HepG2 (cell line): ENCODE results near the gene C21orf58. TPM values are rescaled to one million over a fixed set of nuclear protein-coding genes. Genes with fewer than 3 reads are reported as not detected.
A peak's percentile ranks its signal among the peaks of the same experiment; 100 is the strongest.

ENCODE experiments used
- FOXO4 ChIP-seq: sonication (generic); formaldehyde crosslinking; conservative IDR thresholded peaks from 2 replicates; pipeline ENCODE4 v1.8.1; 2023; ENCODE audit warnings: missing genetic modification reagents
- GZF1 ChIP-seq: sonication (generic); formaldehyde crosslinking; IDR thresholded peaks from 2 replicates; pipeline ENCODE4 v1.5.1; 2020; ENCODE audit warnings: mild to moderate bottlenecking, missing genetic modification reagents
- HNRNPK ChIP-seq: fragments of 200-400 bp; formaldehyde crosslinking; IDR thresholded peaks from 2 replicates; pipeline ENCODE4 v1.6.1; 2018; ENCODE audit warnings: low read length, low read depth, moderate library complexity, mild to moderate bottlenecking; ENCODE audit not compliant: poor library complexity, severe bottlenecking
- MAFG ChIP-seq: sonication (generic); formaldehyde crosslinking; IDR thresholded peaks from 2 replicates; pipeline ENCODE4 v1.5.1; 2020; ENCODE audit warnings: mild to moderate bottlenecking, missing genetic modification reagents
- MAFK ChIP-seq, 2 experiments: IDR thresholded peaks in 1 of 2; conservative IDR thresholded peaks in 1 of 2; 2 replicates each; pipeline ENCODE4 v1.6.1; 2011; ENCODE audit warnings: improper control_type of control experiment in 2 of 2, low read length in 2 of 2
- RXRA ChIP-seq: sonication (generic); formaldehyde crosslinking; IDR thresholded peaks from 2 replicates; pipeline ENCODE4 v1.5.1; 2020; ENCODE audit warnings: missing genetic modification reagents
- RXRB ChIP-seq: IDR thresholded peaks from 2 replicates; pipeline ENCODE4 v1.6.1; 2016; ENCODE audit warnings: borderline replicate concordance, missing genetic modification reagents, missing compliant biosample characterization
- TBX2 ChIP-seq: sonication (generic); formaldehyde crosslinking; IDR thresholded peaks from 2 replicates; pipeline ENCODE4 v1.5.0; 2020; ENCODE audit warnings: missing genetic modification reagents, mild to moderate bottlenecking, borderline replicate concordance
- ZNF180 ChIP-seq: sonication (generic); formaldehyde crosslinking; IDR thresholded peaks from 2 replicates; pipeline ENCODE4 v1.4.0; 2020; ENCODE audit warnings: low read depth, missing genetic modification reagents, borderline replicate concordance
- ZNF232 ChIP-seq: sonication (generic); formaldehyde crosslinking; IDR thresholded peaks from 2 replicates; pipeline ENCODE4 v1.4.0; 2020; ENCODE audit warnings: missing genetic modification reagents, borderline replicate concordance
- ZNF414 ChIP-seq: sonication (generic); formaldehyde crosslinking; IDR thresholded peaks from 2 replicates; pipeline ENCODE4 v1.5.0; 2020; ENCODE audit warnings: missing genetic modification reagents
- ZNF430 ChIP-seq: sonication (generic); formaldehyde crosslinking; IDR thresholded peaks from 2 replicates; pipeline ENCODE4 v1.9.0; 2021; ENCODE audit warnings: mild to moderate bottlenecking, missing genetic modification reagents
- ZNF446 ChIP-seq: sonication (generic); formaldehyde crosslinking; IDR thresholded peaks from 2 replicates; pipeline ENCODE4 v1.5.0; 2020; ENCODE audit warnings: mild to moderate bottlenecking, missing genetic modification reagents
- ZNF629 ChIP-seq: sonication (generic); formaldehyde crosslinking; conservative IDR thresholded peaks from 2 replicates; pipeline ENCODE4 v1.5.0; 2020; ENCODE audit warnings: missing genetic modification reagents
- ZNF775 ChIP-seq: sonication (generic); formaldehyde crosslinking; IDR thresholded peaks from 2 replicates; pipeline ENCODE4 v1.4.0; 2020; ENCODE audit warnings: missing genetic modification reagents, mild to moderate bottlenecking, moderate library complexity, borderline replicate concordance
- polyA plus RNA-seq, 8 experiments: library from polyadenylated mRNA; depleted of rRNA in 3 of 8; stranded (reverse) in 7 of 8; unstranded in 1 of 8; fragments of >200 nt; fragmentation: Illumina TruSeq in 4 of 8; extraction: Trizol in 4 of 8; gene quantifications; 2 replicates each; pipeline versions ENCODE4 v1.2.1 to v1.2.3, GENCODE V29; 2011 to 2016; ENCODE audit warnings: low read depth in 4 of 8, missing spikeins in 1 of 8, mixed read lengths in 1 of 8; ENCODE audit not compliant: insufficient read depth in 1 of 8
- total RNA-seq, 5 experiments: library from RNA; depleted of rRNA; stranded (reverse); fragments of >200 nt; fragmentation: Illumina TruSeq; extraction: Trizol; gene quantifications; 2 replicates each; pipeline ENCODE4 v1.2.3, GENCODE V29; 2016; ENCODE audit warnings: low read depth in 1 of 5
- TF ChIP-seq, protein P1 (sequence below): sonication (generic); formaldehyde crosslinking; IDR thresholded peaks from 2 replicates; pipeline ENCODE4 v1.4.0; 2020; ENCODE audit warnings: missing genetic modification reagents, borderline replicate concordance
- TF ChIP-seq, protein P2 (sequence below): IDR thresholded peaks from 2 replicates; pipeline ENCODE4 v1.6.1; 2016
- TF ChIP-seq, protein P3 (sequence below): sonication (generic); formaldehyde crosslinking; conservative IDR thresholded peaks from 2 replicates; pipeline ENCODE4 v1.4.0; 2020; ENCODE audit warnings: missing genetic modification reagents

The C21orf58 gene
- total and polyA plus RNA-seq, 2 of the 13 experiments (the other 11 are each of a cell fraction or from before 2014, with no cell fraction given): 3.5 to 6.8 TPM

DNA sequence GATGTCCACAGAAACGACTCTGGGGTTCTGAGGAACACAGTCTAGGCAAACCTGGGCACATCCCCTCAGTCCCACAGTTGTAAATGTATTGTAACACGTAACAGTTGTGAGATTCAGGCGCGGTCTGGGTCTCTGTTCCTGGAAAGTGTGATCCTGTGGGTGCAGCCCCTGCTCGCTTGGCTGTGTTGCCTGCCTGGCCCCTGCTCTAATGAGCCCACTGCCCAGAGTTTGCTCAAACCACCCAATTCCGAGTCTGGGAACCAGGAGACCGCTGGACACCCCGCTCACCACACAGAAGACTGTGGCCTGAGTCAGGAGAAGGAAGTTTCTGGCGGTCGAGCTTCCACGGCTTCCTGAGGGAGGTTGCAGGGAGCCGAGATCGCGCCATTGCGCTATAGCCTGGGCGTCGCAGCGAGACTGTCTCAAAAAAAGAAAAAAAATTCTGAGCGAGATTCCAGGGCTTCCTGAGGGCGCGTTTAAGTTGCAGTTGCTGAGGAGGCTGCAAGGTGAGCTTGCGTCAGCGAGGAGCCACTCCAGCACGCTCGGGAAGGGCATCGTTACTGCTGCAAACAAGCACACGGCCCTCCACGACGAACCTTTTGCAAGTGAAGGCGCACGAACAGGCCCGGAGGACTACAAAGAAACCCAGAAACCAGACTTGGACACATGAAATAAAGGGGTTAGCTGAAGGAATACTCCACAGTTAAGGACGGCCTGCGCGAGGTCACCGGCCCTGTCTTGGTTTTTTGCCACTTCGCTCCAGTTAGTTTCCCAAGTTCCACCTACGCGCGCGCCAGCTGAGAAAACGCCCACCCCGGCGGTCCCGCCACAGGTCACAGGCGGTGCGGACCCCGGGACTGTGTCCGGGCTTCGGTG is 1.1 kb downstream of the C21orf58 start (continued):
- TF ChIP-seq, protein P1, sequence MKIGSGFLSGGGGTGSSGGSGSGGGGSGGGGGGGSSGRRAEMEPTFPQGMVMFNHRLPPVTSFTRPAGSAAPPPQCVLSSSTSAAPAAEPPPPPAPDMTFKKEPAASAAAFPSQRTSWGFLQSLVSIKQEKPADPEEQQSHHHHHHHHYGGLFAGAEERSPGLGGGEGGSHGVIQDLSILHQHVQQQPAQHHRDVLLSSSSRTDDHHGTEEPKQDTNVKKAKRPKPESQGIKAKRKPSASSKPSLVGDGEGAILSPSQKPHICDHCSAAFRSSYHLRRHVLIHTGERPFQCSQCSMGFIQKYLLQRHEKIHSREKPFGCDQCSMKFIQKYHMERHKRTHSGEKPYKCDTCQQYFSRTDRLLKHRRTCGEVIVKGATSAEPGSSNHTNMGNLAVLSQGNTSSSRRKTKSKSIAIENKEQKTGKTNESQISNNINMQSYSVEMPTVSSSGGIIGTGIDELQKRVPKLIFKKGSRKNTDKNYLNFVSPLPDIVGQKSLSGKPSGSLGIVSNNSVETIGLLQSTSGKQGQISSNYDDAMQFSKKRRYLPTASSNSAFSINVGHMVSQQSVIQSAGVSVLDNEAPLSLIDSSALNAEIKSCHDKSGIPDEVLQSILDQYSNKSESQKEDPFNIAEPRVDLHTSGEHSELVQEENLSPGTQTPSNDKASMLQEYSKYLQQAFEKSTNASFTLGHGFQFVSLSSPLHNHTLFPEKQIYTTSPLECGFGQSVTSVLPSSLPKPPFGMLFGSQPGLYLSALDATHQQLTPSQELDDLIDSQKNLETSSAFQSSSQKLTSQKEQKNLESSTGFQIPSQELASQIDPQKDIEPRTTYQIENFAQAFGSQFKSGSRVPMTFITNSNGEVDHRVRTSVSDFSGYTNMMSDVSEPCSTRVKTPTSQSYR: no peak
- no peak for TF ChIP-seq ZNF775 (CRISPR knock-in tag)
- TF ChIP-seq ZNF232 (CRISPR knock-in tag): 0 out of 2 replicates have a peak, but pooled peaks have one; percentile 40
- TF ChIP-seq ZNF446: no peak
- TF ChIP-seq ZNF414 (CRISPR knock-in tag): no peak
- no peak for TF ChIP-seq ZNF629
- TF ChIP-seq HNRNPK: no peak
- no peak for TF ChIP-seq MAFK (conservative IDR thresholded peaks at IDR 0.05 in 1 of 2, IDR thresholded peaks at IDR 0.05 in 1 of 2; ENCODE audit: low read length in 2 of 2)
- TF ChIP-seq, protein P2, sequence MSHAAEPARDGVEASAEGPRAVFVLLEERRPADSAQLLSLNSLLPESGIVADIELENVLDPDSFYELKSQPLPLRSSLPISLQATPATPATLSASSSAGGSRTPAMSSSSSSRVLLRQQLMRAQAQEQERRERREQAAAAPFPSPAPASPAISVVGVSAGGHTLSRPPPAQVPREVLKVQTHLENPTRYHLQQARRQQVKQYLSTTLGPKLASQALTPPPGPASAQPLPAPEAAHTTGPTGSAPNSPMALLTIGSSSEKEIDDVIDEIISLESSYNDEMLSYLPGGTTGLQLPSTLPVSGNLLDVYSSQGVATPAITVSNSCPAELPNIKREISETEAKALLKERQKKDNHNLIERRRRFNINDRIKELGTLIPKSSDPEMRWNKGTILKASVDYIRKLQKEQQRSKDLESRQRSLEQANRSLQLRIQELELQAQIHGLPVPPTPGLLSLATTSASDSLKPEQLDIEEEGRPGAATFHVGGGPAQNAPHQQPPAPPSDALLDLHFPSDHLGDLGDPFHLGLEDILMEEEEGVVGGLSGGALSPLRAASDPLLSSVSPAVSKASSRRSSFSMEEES (CRISPR knock-in tag): no peak
- TF ChIP-seq RXRA (CRISPR knock-in tag): no peak
- 0 out of 2 replicates have a peak, but pooled peaks have one; percentile 10 for TF ChIP-seq ZNF430 (CRISPR knock-in tag)
- no peak for TF ChIP-seq GZF1
- TF ChIP-seq RXRB (CRISPR knock-in tag): no peak
- no peak for TF ChIP-seq FOXO4
- TF ChIP-seq ZNF180 (CRISPR knock-in tag): no peak
- TF ChIP-seq, protein P3, sequence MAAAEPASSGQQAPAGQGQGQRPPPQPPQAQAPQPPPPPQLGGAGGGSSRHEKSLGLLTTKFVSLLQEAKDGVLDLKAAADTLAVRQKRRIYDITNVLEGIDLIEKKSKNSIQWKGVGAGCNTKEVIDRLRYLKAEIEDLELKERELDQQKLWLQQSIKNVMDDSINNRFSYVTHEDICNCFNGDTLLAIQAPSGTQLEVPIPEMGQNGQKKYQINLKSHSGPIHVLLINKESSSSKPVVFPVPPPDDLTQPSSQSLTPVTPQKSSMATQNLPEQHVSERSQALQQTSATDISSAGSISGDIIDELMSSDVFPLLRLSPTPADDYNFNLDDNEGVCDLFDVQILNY (CRISPR knock-in tag): 0 out of 2 replicates have a peak, but pooled peaks have one; percentile 10
- no peak for TF ChIP-seq MAFG (CRISPR knock-in tag)
- TF ChIP-seq TBX2 (CRISPR knock-in tag): 0 out of 2 replicates have a peak, but pooled peaks have one; percentile 17
